HepG2 (cell line): Measurements from ENCODE around the gene EXOC3L4. TPM values are rescaled to one million over a fixed set of nuclear protein-coding genes. Genes with fewer than 3 reads are reported as not detected.

Source experiments
- GPBP1L1 ChIP-seq: sonication (generic); formaldehyde crosslinking; IDR thresholded peaks from 2 replicates; pipeline ENCODE4 v1.5.0; 2020; ENCODE audit warnings: mild to moderate bottlenecking, missing genetic modification reagents
- HNRNPH1 ChIP-seq: fragments of 200-400 bp; formaldehyde crosslinking; optimal IDR thresholded peaks from 2 replicates; pipeline ENCODE3; 2017; ENCODE audit warnings: mild to moderate bottlenecking, low read depth, low read length
- HNRNPUL1 ChIP-seq: fragments of 200-400 bp; formaldehyde crosslinking; IDR thresholded peaks from 2 replicates; pipeline ENCODE4 v1.6.1; 2017; ENCODE audit warnings: low read depth, mild to moderate bottlenecking, low read length, moderate library complexity
- NFAT5 ChIP-seq: sonication (generic); formaldehyde crosslinking; IDR thresholded peaks from 2 replicates; pipeline ENCODE4 v1.4.0; 2020; ENCODE audit warnings: missing genetic modification reagents
- NFKBIZ ChIP-seq: IDR thresholded peaks from 2 replicates; pipeline ENCODE4 v1.6.1; 2018; ENCODE audit warnings: missing genetic modification reagents, missing compliant biosample characterization
- RELA ChIP-seq: sonication (generic); formaldehyde crosslinking; IDR thresholded peaks from 2 replicates; pipeline ENCODE4 v1.4.0; 2020; ENCODE audit warnings: missing genetic modification reagents
- REST ChIP-seq, 2 experiments: IDR thresholded peaks; 2 replicates each; pipeline ENCODE4 v1.6.1; 2011 to 2012; ENCODE audit warnings: low read length in 2 of 2, borderline replicate concordance in 1 of 2, low read depth in 1 of 2, mild to moderate bottlenecking in 1 of 2, moderate library complexity in 1 of 2
- TCF7L2 ChIP-seq: IDR thresholded peaks from 2 replicates; pipeline ENCODE4 v1.6.1; 2011; ENCODE audit warnings: mild to moderate bottlenecking, low read depth, low read length, moderate library complexity
- ZBTB4 ChIP-seq: sonication (generic); formaldehyde crosslinking; IDR thresholded peaks from 2 replicates; pipeline ENCODE4 v1.4.0; 2020; ENCODE audit warnings: missing genetic modification reagents, mild to moderate bottlenecking, borderline replicate concordance
- ZFP36 ChIP-seq: fragments of 150-350 bp; IDR thresholded peaks from 2 replicates; pipeline ENCODE4 v1.6.1; 2018; ENCODE audit warnings: borderline replicate concordance, low read length, low read depth; ENCODE audit not compliant: partially characterized antibody
- ZFP37 ChIP-seq: sonication (generic); formaldehyde crosslinking; IDR thresholded peaks from 2 replicates; pipeline ENCODE4 v1.4.0; 2020; ENCODE audit warnings: missing genetic modification reagents, borderline replicate concordance
- ZNF564 ChIP-seq: sonication (generic); formaldehyde crosslinking; IDR thresholded peaks from 2 replicates; pipeline ENCODE4 v1.8.1; 2023; ENCODE audit warnings: mild to moderate bottlenecking, missing genetic modification reagents
- polyA plus RNA-seq, 8 experiments: library from polyadenylated mRNA; depleted of rRNA in 3 of 8; stranded (reverse) in 7 of 8; unstranded in 1 of 8; fragments of >200 nt; fragmentation: Illumina TruSeq in 4 of 8; extraction: Trizol in 4 of 8; gene quantifications; 2 replicates each; pipeline versions ENCODE4 v1.2.1 to v1.2.3, GENCODE V29; 2011 to 2016; ENCODE audit warnings: low read depth in 4 of 8, missing spikeins in 1 of 8, mixed read lengths in 1 of 8; ENCODE audit not compliant: insufficient read depth in 1 of 8
- total RNA-seq, 5 experiments: library from RNA; depleted of rRNA; stranded (reverse); fragments of >200 nt; fragmentation: Illumina TruSeq; extraction: Trizol; gene quantifications; 2 replicates each; pipeline ENCODE4 v1.2.3, GENCODE V29; 2016; ENCODE audit warnings: low read depth in 1 of 5

EXOC3L4 gene
- total and polyA plus RNA-seq, 2 of the 13 experiments (the other 11 are each of a cell fraction or from before 2014, with no cell fraction given), result 11.8 to 27.0 TPM

GRCh38 chr14:103100281-103101121, 6.0 kb downstream of the EXOC3L4 start (continued):
- TF ChIP-seq TCF7L2 (no peak), NFAT5 (CRISPR knock-in tag) (0 out of 2 replicates have a peak, but pooled peaks have one; percentile 29), GPBP1L1 (CRISPR knock-in tag) (no peak), ZNF564 (CRISPR knock-in tag) (peak; percentile 36; the same call in 1 of the 2 replicates), ZFP37 (CRISPR knock-in tag) (0 out of 2 replicates have a peak, but pooled peaks have one; percentile 80), REST (IDR thresholded peaks at IDR 0.05; ENCODE audit: borderline replicate concordance in 1 of 2, low read depth in 1 of 2, low read length in 2 of 2) (no peak), RELA (CRISPR knock-in tag) (no peak), ZBTB4 (no peak), ZFP36 (no peak), HNRNPH1 (no peak), HNRNPUL1 (no peak), NFKBIZ (CRISPR knock-in tag) (peak; percentile 73; the same call in 1 of the 2 replicates)
